K562 (cell line): ENCODE data around the gene IQCE. TPM values are rescaled to one million over a fixed set of nuclear protein-coding genes. Genes with fewer than 3 reads are reported as not detected.
A peak's percentile ranks its signal among the peaks of the same experiment; 100 is the strongest.

ENCODE experiments used
- HDAC6 ChIP-seq: IDR thresholded peaks from 2 replicates; pipeline ENCODE4 v1.6.1; 2012; ENCODE audit warnings: low read depth, mild to moderate bottlenecking, control low read depth, inconsistent platforms, low read length, moderate library complexity
- KDM4B ChIP-seq, 2 experiments: fragments of 450-650 bp in 1 of 2; sonication (generic) in 1 of 2; IDR thresholded peaks; 2 replicates each; pipeline ENCODE4 v1.6.1; 2016 to 2017; ENCODE audit warnings: borderline replicate concordance in 2 of 2, antibody characterized with exemption in 1 of 2, low read depth in 1 of 2, mild to moderate bottlenecking in 1 of 2
- MAZ ChIP-seq, 2 experiments: fragments of 450-650 bp in 1 of 2; sonication (generic) in 1 of 2; formaldehyde crosslinking; IDR thresholded peaks in 1 of 2; conservative IDR thresholded peaks in 1 of 2; 2 replicates each; pipeline versions ENCODE4 v1.4.0 to v1.5.0; 2020; ENCODE audit warnings: mild to moderate bottlenecking in 1 of 2, missing genetic modification reagents in 1 of 2
- MTA3 ChIP-seq: fragments of 450-650 bp; formaldehyde crosslinking; IDR thresholded peaks from 2 replicates; pipeline ENCODE4 v1.6.1; 2017; ENCODE audit warnings: mild to moderate bottlenecking, borderline replicate concordance
- PHF20 ChIP-seq: fragments of 450-650 bp; IDR thresholded peaks from 2 replicates; pipeline ENCODE4 v1.6.1; 2018; ENCODE audit not compliant: partially characterized antibody
- PHF21A ChIP-seq: fragments of 450-650 bp; IDR thresholded peaks from 2 replicates; pipeline ENCODE4 v1.6.1; 2017; ENCODE audit warnings: low read depth, borderline replicate concordance
- PPARD ChIP-seq: fragments of 250-450 bp; sonication (Bioruptor Pico); IDR thresholded peaks from 2 replicates; pipeline ENCODE4 v1.8.0; 2022; ENCODE audit warnings: inconsistent platforms, mild to moderate bottlenecking, moderate library complexity
- RAD51 ChIP-seq: fragments of 450-650 bp; IDR thresholded peaks from 2 replicates; pipeline ENCODE4 v1.7.1; 2016; ENCODE audit warnings: low read depth, mild to moderate bottlenecking, borderline replicate concordance
- SAP30 ChIP-seq: fragments of 200-600 bp; sonication (generic); IDR thresholded peaks from 2 replicates; pipeline ENCODE4 v1.6.1; 2012; ENCODE audit warnings: borderline replicate concordance, low read depth, mild to moderate bottlenecking, moderate library complexity, low read length, control low read depth, inconsistent platforms; ENCODE audit not compliant: insufficient read depth, poor library complexity, severe bottlenecking
- SMAD2 ChIP-seq: fragments of 150-350 bp; IDR thresholded peaks from 2 replicates; pipeline ENCODE4 v1.6.1; 2014; ENCODE audit warnings: low read depth, mild to moderate bottlenecking, low read length
- TAF15 ChIP-seq: fragments of 200-400 bp; formaldehyde crosslinking; IDR thresholded peaks from 2 replicates; pipeline ENCODE4 v1.6.1; 2017; ENCODE audit warnings: mild to moderate bottlenecking, low read depth, low read length, moderate library complexity
- TFE3 ChIP-seq: fragments of 450-650 bp; formaldehyde crosslinking; IDR thresholded peaks from 2 replicates; pipeline ENCODE4 v1.4.0; 2020; ENCODE audit warnings: mild to moderate bottlenecking, mixed read lengths
- TGIF2 ChIP-seq: sonication (generic); formaldehyde crosslinking; IDR thresholded peaks from 2 replicates; pipeline ENCODE4 v1.8.1; 2022; ENCODE audit warnings: mild to moderate bottlenecking, missing genetic modification reagents, moderate library complexity
- TOE1 ChIP-seq, 2 experiments: fragments of 450-650 bp in 1 of 2; sonication (generic) in 1 of 2; formaldehyde crosslinking in 1 of 2; IDR thresholded peaks; 2 replicates each; pipeline versions ENCODE4 v1.7.1 to v1.8.0; 2016 to 2022; ENCODE audit warnings: borderline replicate concordance in 2 of 2, mild to moderate bottlenecking in 2 of 2, antibody characterized with exemption in 1 of 2, inconsistent platforms in 1 of 2, low read depth in 1 of 2, missing genetic modification reagents in 1 of 2, moderate library complexity in 1 of 2
- WHSC1 ChIP-seq: IDR thresholded peaks from one replicate; pipeline ENCODE4 v1.6.1; 2012; ENCODE audit warnings: low read length, control low read depth, inconsistent platforms
- YY1 ChIP-seq, 3 experiments: IDR thresholded peaks; 2 replicates each; pipeline ENCODE4 v1.6.1; 2011; ENCODE audit warnings: low read length in 2 of 3, mild to moderate bottlenecking in 2 of 3, moderate library complexity in 2 of 3, borderline replicate concordance in 1 of 3, control low read depth in 1 of 3, low read depth in 1 of 3; ENCODE audit not compliant: insufficient read depth in 3 of 3, insufficient replicate concordance in 2 of 3, control insufficient read depth in 1 of 3, insufficient read length in 1 of 3; ENCODE audit errors: extremely low read depth in 1 of 3
- ZBTB34 ChIP-seq: fragments of 250-450 bp; sonication (Bioruptor Pico); IDR thresholded peaks from 2 replicates; pipeline ENCODE4 v1.8.0; 2021; ENCODE audit warnings: mild to moderate bottlenecking, moderate library complexity
- ZEB2 ChIP-seq: fragments of 450-650 bp; IDR thresholded peaks from 2 replicates; pipeline ENCODE4 v1.6.1; 2016
- ZNF124 ChIP-seq: sonication (generic); formaldehyde crosslinking; IDR thresholded peaks from 2 replicates; pipeline ENCODE4 v1.8.1; 2022; ENCODE audit warnings: missing genetic modification reagents
- ZNF24 ChIP-seq: fragments of 450-650 bp; IDR thresholded peaks from 2 replicates; pipeline ENCODE4 v1.6.1; 2016
- ZNF282 ChIP-seq: sonication (generic); formaldehyde crosslinking; IDR thresholded peaks from 2 replicates; pipeline ENCODE4 v1.8.1; 2023; ENCODE audit warnings: missing genetic modification reagents
- ZNF512 ChIP-seq: IDR thresholded peaks from 2 replicates; pipeline ENCODE4 v1.6.1; 2016; ENCODE audit warnings: missing genetic modification characterization, missing compliant biosample characterization
- polyA plus RNA-seq, 8 experiments: library from polyadenylated mRNA; depleted of rRNA in 4 of 8; stranded (reverse) in 5 of 8; unstranded in 3 of 8; fragments of >200 nt; fragmentation: Nextera tagmentation in 2 of 8; fragmentation: Illumina TruSeq in 1 of 8; extraction: Ambion mirVana in 2 of 8; extraction: Trizol in 1 of 8; gene quantifications; 2 replicates each; pipeline versions ENCODE4 v1.2.1 to v1.2.3, GENCODE V29; 2011 to 2014; ENCODE audit warnings: inconsistent platforms in 1 of 8, missing spikeins in 1 of 8
- total RNA-seq, 7 experiments: library from RNA; depleted of rRNA in 6 of 7; stranded (reverse); fragments of >200 nt in 6 of 7; fragmentation: Illumina TruSeq in 2 of 7; extraction: Trizol in 2 of 7; gene quantifications; 2 replicates each; pipeline versions ENCODE4 v1.2.1 to v1.2.3, GENCODE V29; 2011 to 2021; ENCODE audit warnings: low replicate concordance in 1 of 7

The IQCE gene
- total and polyA plus RNA-seq, 9 of the 15 experiments (the other 6 are each of a cell fraction or from before 2014, with no cell fraction given): 0.18 to 8.5 (median 4.2) TPM

DNA sequence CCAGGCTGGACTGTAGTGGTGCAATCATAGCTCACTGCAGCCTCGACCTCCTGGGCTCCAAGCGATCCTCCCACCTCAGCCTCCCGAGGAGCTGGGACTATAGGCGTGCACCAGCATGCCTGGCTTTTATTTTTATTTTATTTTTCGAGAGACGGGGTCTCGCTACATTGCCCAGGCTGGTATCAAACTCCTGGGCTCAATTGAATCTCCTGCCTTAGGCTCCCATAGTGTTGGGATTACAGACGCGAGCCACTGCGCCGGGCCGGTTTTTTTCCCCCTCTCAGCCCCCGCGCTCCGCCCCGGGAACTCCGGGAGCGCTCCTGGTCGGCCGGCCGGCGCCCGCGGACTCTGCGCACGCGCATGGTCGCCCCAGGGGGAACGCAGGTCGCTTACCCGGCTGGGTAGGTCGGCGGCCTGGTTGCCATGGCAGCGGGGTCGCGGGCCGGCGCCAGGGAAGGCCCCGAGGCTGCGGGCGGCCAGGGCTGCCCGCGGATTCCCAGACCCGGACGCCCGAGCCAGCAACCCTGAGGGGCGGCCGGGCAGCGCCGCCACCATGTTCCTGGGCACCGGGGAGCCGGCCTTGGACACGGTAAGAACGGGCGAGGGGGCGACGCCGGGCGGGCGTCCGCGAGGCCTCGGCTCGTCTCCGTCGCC is at the start of gene IQCE (continued):
- peak; percentile 75; the same call in 1 of the 2 replicates for TF ChIP-seq TOE1 (IDR thresholded peaks at IDR 0.05; ENCODE audit: borderline replicate concordance)
- no peak for TF ChIP-seq TOE1 (CRISPR knock-in tag; IDR thresholded peaks at IDR 0.05; ENCODE audit: borderline replicate concordance, low read depth)
- TF ChIP-seq ZBTB34 (CRISPR knock-in tag): no peak
- TF ChIP-seq ZNF124 (CRISPR knock-in tag): no peak
- TF ChIP-seq SMAD2: no peak
- TF ChIP-seq KDM4B (IDR thresholded peaks at IDR 0.05; ENCODE audit: borderline replicate concordance in 2 of 2, low read depth in 1 of 2): no peak
- peak; percentile 96 for TF ChIP-seq SAP30
- TF ChIP-seq HDAC6: no peak
- no peak for TF ChIP-seq PPARD
- no peak for TF ChIP-seq ZNF512 (tag)
- 0 out of 2 replicates have a peak, but pooled peaks have one; percentile 41 for TF ChIP-seq ZNF24
- TF ChIP-seq MTA3: 0 out of 2 replicates have a peak, but pooled peaks have one; percentile 37
- no peak for TF ChIP-seq TFE3 (CRISPR knock-in tag)
- no peak for TF ChIP-seq RAD51
- no peak for TF ChIP-seq TGIF2 (CRISPR knock-in tag)
- TF ChIP-seq YY1 (IDR thresholded peaks at IDR 0.05; ENCODE audit: borderline replicate concordance in 1 of 3, control insufficient read depth in 1 of 3, extremely low read depth in 1 of 3, insufficient read depth in 3 of 3, insufficient read length in 1 of 3, insufficient replicate concordance in 2 of 3, low read depth in 1 of 3, low read length in 2 of 3): peak in 1 of 3 experiments; percentile 63
- peak; percentile 39 to 81; a peak in 2 of 4 replicates for TF ChIP-seq MAZ (CRISPR knock-in tag; conservative IDR thresholded peaks at IDR 0.05 in 1 of 2, IDR thresholded peaks at IDR 0.05 in 1 of 2)
- no peak for TF ChIP-seq ZNF282 (CRISPR knock-in tag)
- TF ChIP-seq WHSC1: no peak
- TF ChIP-seq ZEB2: no peak
- peak; percentile 98 for TF ChIP-seq PHF20
- TF ChIP-seq PHF21A: no peak
- no peak for TF ChIP-seq TAF15
